Mucosa of rectum (tissue), 2 donors: ENCODE measurements around the gene NPIPA5.
"Not testable (repeated sequence)": the region's sequence is repeated elsewhere in the genome, so short reads cannot be mapped to it uniquely, and the experiment has no call there.

Source experiments
- H3K27ac ChIP-seq, 2 donors: one replicate each; pipeline ENCODE4 v1.7.0; 2013; ENCODE audit warnings: inconsistent platforms in 2 of 2, low read depth in 2 of 2, low read length in 2 of 2
- H3K27me3 ChIP-seq, 2 donors: one replicate each; pipeline ENCODE4 v1.7.0; 2013; ENCODE audit warnings: low read length in 2 of 2; ENCODE audit not compliant: control insufficient read depth in 2 of 2, insufficient read depth in 2 of 2
- H3K36me3 ChIP-seq, 2 donors: one replicate each; pipeline ENCODE4 v1.7.0; 2013; ENCODE audit warnings: low read length in 2 of 2; ENCODE audit not compliant: control insufficient read depth in 2 of 2, insufficient read depth in 2 of 2
- H3K4me1 ChIP-seq, 2 donors: one replicate each; pipeline ENCODE4 v1.7.0; 2013; ENCODE audit warnings: low read length in 2 of 2, mild to moderate bottlenecking in 1 of 2; ENCODE audit not compliant: control insufficient read depth in 2 of 2, insufficient read depth in 2 of 2
- H3K4me3 ChIP-seq, 2 donors: one replicate each; pipeline ENCODE4 v1.7.0; 2013; ENCODE audit warnings: low read length in 2 of 2
- H3K9ac ChIP-seq, 2 donors: one replicate each; pipeline ENCODE4 v1.7.0; 2013; ENCODE audit warnings: low read length in 2 of 2, low read depth in 1 of 2, mild to moderate bottlenecking in 1 of 2
- H3K9me3 ChIP-seq, 2 donors: one replicate each; pipeline ENCODE4 v1.7.0; 2013; ENCODE audit warnings: low read length in 2 of 2; ENCODE audit not compliant: control insufficient read depth in 2 of 2
- donor health status: healthy.
- donor health status: Normal muscosa, but diverticular disease.

The NPIPA5 gene

GRCh38 chr16:15404792-15405191, 26.7 kb upstream of the NPIPA5 start:
- Histone ChIP-seq H3K27ac (no peak overlapping the region), H3K9ac (no peak overlapping the region), H3K4me3 (no peak overlapping the region), H3K27me3 (no peaks in the 10 kb centered on the region), H3K36me3 (peaks cover 0 to 7% of the 10 kb centered on the region in 2 donors), H3K4me1 (no peaks in the 10 kb centered on the region), H3K9me3 (no peaks in the 10 kb centered on the region)

GRCh38 chr16:15404091-15404490, 26.0 kb upstream of the NPIPA5 start:
- not testable (repeated sequence) for H3K4me3 ChIP-seq, H3K27me3 ChIP-seq, H3K4me1 ChIP-seq, H3K27ac ChIP-seq, H3K9ac ChIP-seq, H3K9me3 ChIP-seq, H3K36me3 ChIP-seq

- Histone ChIP-seq H3K27me3 (no peaks in the 10 kb centered on the region), H3K9me3 (no peaks in the 10 kb centered on the region), H3K9ac (no peak overlapping the region), H3K36me3 (peaks cover 0 to 7% of the 10 kb centered on the region in 2 donors), H3K4me3 (no peak overlapping the region), H3K4me1 (peaks cover 0 to 3% of the 10 kb centered on the region in 2 donors), H3K27ac (no peak overlapping the region)
Observed at GRCh38 chr16:15403392-15403995, 25.4 kb upstream of the NPIPA5 start.

- Histone ChIP-seq H3K4me1 (peaks cover 0 to 3% of the 10 kb centered on the region in 2 donors), H3K27me3 (no peaks in the 10 kb centered on the region), H3K9me3 (no peaks in the 10 kb centered on the region), H3K9ac (no peak overlapping the region), H3K4me3 (no peak overlapping the region), H3K36me3 (peaks cover 0 to 5% of the 10 kb centered on the region in 2 donors), H3K27ac (no peak overlapping the region)
Observed at GRCh38 chr16:15401972-15402371, 23.9 kb upstream of the NPIPA5 start.

- H3K9me3 ChIP-seq, H3K27me3 ChIP-seq, H3K36me3 ChIP-seq, H3K9ac ChIP-seq, H3K4me3 ChIP-seq, H3K27ac ChIP-seq, H3K4me1 ChIP-seq: not testable (repeated sequence)
Observed at GRCh38 chr16:15400314-15400713, 22.2 kb upstream of the NPIPA5 start.

- H3K9ac ChIP-seq, result no peak overlapping the region
- peaks cover 0 to 3% of the 10 kb centered on the region in 2 donors for H3K4me1 ChIP-seq
- no peaks in the 10 kb centered on the region for H3K27me3 ChIP-seq
- H3K9me3 ChIP-seq, result no peaks in the 10 kb centered on the region
- peaks cover 0 to 5% of the 10 kb centered on the region in 2 donors for H3K36me3 ChIP-seq
- H3K27ac ChIP-seq, result no peak overlapping the region
- H3K4me3 ChIP-seq, result no peak overlapping the region
Observed at GRCh38 chr16:15399317-15399716, 21.2 kb upstream of the NPIPA5 start.

- Histone ChIP-seq H3K4me1 (peaks cover 0 to 3% of the 10 kb centered on the region in 2 donors), H3K9me3 (no peaks in the 10 kb centered on the region), H3K9ac (no peak overlapping the region), H3K27ac (no peak overlapping the region), H3K36me3 (peaks cover 0 to 5% of the 10 kb centered on the region in 2 donors), H3K27me3 (no peaks in the 10 kb centered on the region), H3K4me3 (no peak overlapping the region)
Observed at GRCh38 chr16:15398618-15399316, 20.7 kb upstream of the NPIPA5 start.

- H3K27me3 ChIP-seq, result no peaks in the 10 kb centered on the region
- no peak overlapping the region for H3K4me3 ChIP-seq
- peaks cover 0 to 3% of the 10 kb centered on the region in 2 donors for H3K4me1 ChIP-seq
- H3K9me3 ChIP-seq, result no peaks in the 10 kb centered on the region
- no peak overlapping the region for H3K27ac ChIP-seq
- peaks cover 0 to under 1% of the 10 kb centered on the region in 2 donors for H3K36me3 ChIP-seq
- no peak overlapping the region for H3K9ac ChIP-seq
Observed at GRCh38 chr16:15396948-15397594, 19.0 kb upstream of the NPIPA5 start.

- H3K4me1 ChIP-seq, H3K27me3 ChIP-seq, H3K27ac ChIP-seq, H3K9me3 ChIP-seq, H3K36me3 ChIP-seq: not testable (repeated sequence)
- Histone ChIP-seq H3K4me3 (peak overlapping the region; percentile 60 to 66), H3K9ac (peak overlapping the region in 1 of 2 donors; percentile 65)
Observed at GRCh38 chr16:15396509-15396829, 18.4 kb upstream of the NPIPA5 start.

GRCh38 chr16:15395631-15396508, 17.8 kb upstream of the NPIPA5 start, which contains the start of gene MPV17L:
Gene MPV17L, plus strand, starts transcription at chr16:15395754. Its CDS starts 144 bp downstream, at chr16:15395898.
- H3K27ac ChIP-seq, H3K27me3 ChIP-seq, H3K36me3 ChIP-seq, H3K4me1 ChIP-seq, H3K9me3 ChIP-seq: not testable (repeated sequence)
- Histone ChIP-seq H3K9ac (peak within 1 kb of the TSS; percentile 32 to 65), H3K4me3 (peak within 1 kb of the TSS; percentile 60 to 66)
